Rectal smooth muscle tissue (tissue), 1 donor: Measurements from ENCODE around the gene DCC.
"Not testable (repeated sequence)": the region's sequence is repeated elsewhere in the genome, so short reads cannot be mapped to it uniquely, and the experiment has no call there.

Experiments
- H3K27ac ChIP-seq: one replicate; pipeline ENCODE4 v1.7.0; 2013; ENCODE audit warnings: low read depth, low read length, inconsistent platforms
- H3K27me3 ChIP-seq: one replicate; pipeline ENCODE4 v1.7.0; 2013; ENCODE audit warnings: low read length; ENCODE audit not compliant: control insufficient read depth, insufficient read depth
- H3K36me3 ChIP-seq: one replicate; pipeline ENCODE4 v1.7.0; 2013; ENCODE audit warnings: low read length; ENCODE audit not compliant: control insufficient read depth, insufficient read depth
- H3K4me1 ChIP-seq: one replicate; pipeline ENCODE4 v1.7.0; 2013; ENCODE audit warnings: low read length; ENCODE audit not compliant: control insufficient read depth, insufficient read depth
- H3K4me3 ChIP-seq: one replicate; pipeline ENCODE4 v1.7.0; 2013; ENCODE audit warnings: low read length
- H3K9ac ChIP-seq: one replicate; pipeline ENCODE4 v1.7.0; 2013; ENCODE audit warnings: low read length

The DCC gene

GRCh38 chr18:53478155-53478554 is 1138.2 kb downstream of the DCC start:
- Histone ChIP-seq H3K36me3 (no peaks in the 10 kb centered on the region), H3K9ac (no peak overlapping the region), H3K4me3 (no peak overlapping the region), H3K27ac (no peak overlapping the region), H3K4me1 (no peaks in the 10 kb centered on the region), H3K27me3 (no peaks in the 10 kb centered on the region)

- no peaks in the 10 kb centered on the region for H3K4me1 ChIP-seq
- no peaks in the 10 kb centered on the region for H3K27me3 ChIP-seq
- H3K9ac ChIP-seq: no peak overlapping the region
- H3K4me3 ChIP-seq: no peak overlapping the region
- H3K27ac ChIP-seq: no peak overlapping the region
- no peaks in the 10 kb centered on the region for H3K36me3 ChIP-seq
Observed at GRCh38 chr18:53486296-53486695, 1146.3 kb downstream of the DCC start.

GRCh38 chr18:53489266-53489665 is 1149.3 kb downstream of the DCC start:
- no peak overlapping the region for H3K27ac ChIP-seq
- no peak overlapping the region for H3K9ac ChIP-seq
- no peaks in the 10 kb centered on the region for H3K4me1 ChIP-seq
- no peaks in the 10 kb centered on the region for H3K27me3 ChIP-seq
- no peak overlapping the region for H3K4me3 ChIP-seq
- no peaks in the 10 kb centered on the region for H3K36me3 ChIP-seq

- H3K9ac ChIP-seq: no peak overlapping the region
- no peak overlapping the region for H3K27ac ChIP-seq
- H3K36me3 ChIP-seq: no peaks in the 10 kb centered on the region
- H3K4me3 ChIP-seq: no peak overlapping the region
- H3K4me1 ChIP-seq: no peaks in the 10 kb centered on the region
- no peaks in the 10 kb centered on the region for H3K27me3 ChIP-seq
Observed at GRCh38 chr18:53490019-53490418, 1150.0 kb downstream of the DCC start.

- no peak overlapping the region for H3K4me3 ChIP-seq
Observed at GRCh38 chr18:53496028-53496427, 1156.0 kb downstream of the DCC start.

GRCh38 chr18:53503914-53504441 is 1164.0 kb downstream of the DCC start:
- Histone ChIP-seq H3K36me3 (no peaks in the 10 kb centered on the region), H3K4me3 (no peak overlapping the region), H3K27ac (no peak overlapping the region), H3K27me3 (no peaks in the 10 kb centered on the region), H3K9ac (no peak overlapping the region), H3K4me1 (no peaks in the 10 kb centered on the region)

More at GRCh38 chr18:53496028-53496427, 1156.0 kb downstream of the DCC start:
- H3K9ac ChIP-seq: no peak overlapping the region
- no peaks in the 10 kb centered on the region for H3K36me3 ChIP-seq
- H3K27me3 ChIP-seq: no peaks in the 10 kb centered on the region
- no peak overlapping the region for H3K27ac ChIP-seq
- H3K4me1 ChIP-seq: no peaks in the 10 kb centered on the region

GRCh38 chr18:53508529-53508928 is 1168.5 kb downstream of the DCC start:
- no peak overlapping the region for H3K9ac ChIP-seq
- no peaks in the 10 kb centered on the region for H3K27me3 ChIP-seq
- no peak overlapping the region for H3K27ac ChIP-seq
- H3K4me1 ChIP-seq: no peaks in the 10 kb centered on the region
- H3K4me3 ChIP-seq: no peak overlapping the region
- H3K36me3 ChIP-seq: no peaks in the 10 kb centered on the region

GRCh38 chr18:53509886-53510285 is 1169.9 kb downstream of the DCC start:
- no peaks in the 10 kb centered on the region for H3K27me3 ChIP-seq
- H3K4me1 ChIP-seq: no peaks in the 10 kb centered on the region
- H3K36me3 ChIP-seq: no peaks in the 10 kb centered on the region
- no peak overlapping the region for H3K9ac ChIP-seq
- H3K27ac ChIP-seq: no peak overlapping the region
- no peak overlapping the region for H3K4me3 ChIP-seq

GRCh38 chr18:53511725-53512124 is 1171.7 kb downstream of the DCC start:
- not testable (repeated sequence) for H3K27ac ChIP-seq, H3K27me3 ChIP-seq, H3K36me3 ChIP-seq, H3K9ac ChIP-seq, H3K4me1 ChIP-seq, H3K4me3 ChIP-seq

- H3K27ac ChIP-seq: no peak overlapping the region
Observed at GRCh38 chr18:53521068-53521467, 1181.1 kb downstream of the DCC start.

GRCh38 chr18:53526101-53526870 is 1186.3 kb downstream of the DCC start:
- Histone ChIP-seq H3K36me3 (no peaks in the 10 kb centered on the region), H3K27ac (no peak overlapping the region), H3K9ac (no peak overlapping the region), H3K27me3 (no peaks in the 10 kb centered on the region), H3K4me3 (no peak overlapping the region), H3K4me1 (no peaks in the 10 kb centered on the region)

More at GRCh38 chr18:53521068-53521467, 1181.1 kb downstream of the DCC start:
- H3K27me3 ChIP-seq: no peaks in the 10 kb centered on the region
- no peaks in the 10 kb centered on the region for H3K4me1 ChIP-seq
- no peak overlapping the region for H3K9ac ChIP-seq
- no peak overlapping the region for H3K4me3 ChIP-seq
- no peaks in the 10 kb centered on the region for H3K36me3 ChIP-seq

GRCh38 chr18:53527365-53527764 is 1187.4 kb downstream of the DCC start:
- Histone ChIP-seq H3K36me3 (no peaks in the 10 kb centered on the region), H3K27me3 (no peaks in the 10 kb centered on the region), H3K27ac (no peak overlapping the region), H3K9ac (no peak overlapping the region), H3K4me1 (no peaks in the 10 kb centered on the region), H3K4me3 (no peak overlapping the region)

GRCh38 chr18:53531187-53531586 is 1191.2 kb downstream of the DCC start:
- Histone ChIP-seq H3K9ac (no peak overlapping the region), H3K27ac (no peak overlapping the region), H3K27me3 (no peaks in the 10 kb centered on the region), H3K4me3 (no peak overlapping the region), H3K36me3 (no peaks in the 10 kb centered on the region), H3K4me1 (no peaks in the 10 kb centered on the region)
